HUES48 (cell line): ENCODE measurements around the gene ADARB2.

ENCODE experiments used
- H3K27ac ChIP-seq: one replicate; pipeline ENCODE4 v1.7.0; 2013; ENCODE audit warnings: low read depth, low read length, inconsistent platforms
- H3K27me3 ChIP-seq: 2 replicates; pipeline ENCODE4 v1.6.1; 2013; ENCODE audit warnings: mild to moderate bottlenecking, low read length; ENCODE audit not compliant: control insufficient read depth, insufficient read depth
- H3K36me3 ChIP-seq: 2 replicates; pipeline ENCODE4 v1.6.1; 2013; ENCODE audit warnings: low read length; ENCODE audit not compliant: control insufficient read depth, insufficient read depth
- H3K4me1 ChIP-seq: 2 replicates; pipeline ENCODE4 v1.6.1; 2013; ENCODE audit warnings: mild to moderate bottlenecking, low read length; ENCODE audit not compliant: control insufficient read depth, insufficient read depth
- H3K4me3 ChIP-seq: 2 replicates; pipeline ENCODE4 v1.5.1; 2013; ENCODE audit warnings: mild to moderate bottlenecking, low read depth, low read length
- H3K9ac ChIP-seq: 2 replicates; pipeline ENCODE4 v1.6.1; 2013; ENCODE audit warnings: mild to moderate bottlenecking, low read depth, low read length, moderate library complexity
- H3K9me3 ChIP-seq: 2 replicates; pipeline ENCODE4 v1.6.1; 2013; ENCODE audit warnings: low read length; ENCODE audit not compliant: control insufficient read depth, insufficient read depth

The ADARB2 gene

DNA sequence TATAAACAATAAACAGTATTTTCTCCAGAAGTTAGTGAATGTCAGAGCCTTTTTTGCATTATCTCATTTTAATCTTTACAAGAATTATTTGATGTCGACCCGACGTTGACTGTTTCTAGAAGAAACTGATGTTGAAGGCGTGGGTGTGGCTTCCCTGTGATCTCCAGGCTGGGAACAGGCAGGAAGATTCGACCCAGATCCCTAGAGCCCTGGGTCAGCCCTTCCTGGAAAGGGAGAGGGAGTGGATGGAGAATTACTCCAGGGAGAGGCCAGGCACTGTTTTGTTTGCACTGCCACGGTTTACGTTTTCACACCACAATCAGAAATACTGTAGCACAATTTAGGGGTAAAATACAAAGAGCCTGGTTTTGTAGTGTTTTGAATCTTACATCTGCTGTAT lies 133.1 kb downstream of the ADARB2 start:
- peaks cover 4% of the 10 kb centered on the region; the same call in 1 of the 2 replicates for H3K27me3 ChIP-seq
- peaks cover 11% of the 10 kb centered on the region for H3K4me1 ChIP-seq
- no peak overlapping the region for H3K9ac ChIP-seq
- H3K36me3 ChIP-seq = no peaks in the 10 kb centered on the region
- no peaks in the 10 kb centered on the region for H3K9me3 ChIP-seq
- no peak overlapping the region for H3K27ac ChIP-seq
- H3K4me3 ChIP-seq = no peak overlapping the region

DNA sequence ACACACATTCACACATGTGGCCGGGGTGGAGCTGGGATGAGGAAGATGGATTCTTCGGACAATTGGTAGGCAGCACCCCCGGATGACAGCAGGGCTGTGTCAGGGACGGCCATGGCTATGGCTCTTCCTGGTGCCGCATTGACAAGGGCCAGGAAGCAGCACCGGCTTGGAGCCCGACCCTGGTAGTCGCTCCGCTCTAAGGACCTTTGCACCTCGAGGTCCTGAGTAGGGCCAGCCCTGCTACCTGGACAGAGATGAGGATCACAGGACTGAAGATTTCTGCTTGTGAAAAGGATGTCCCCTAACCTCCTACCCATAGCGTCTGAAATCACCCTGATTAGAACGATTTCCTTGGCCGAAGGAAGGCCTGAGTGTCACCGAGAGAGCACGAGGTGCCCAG lies 134.1 kb downstream of the ADARB2 start:
- no peak overlapping the region for H3K9ac ChIP-seq
- no peaks in the 10 kb centered on the region for H3K36me3 ChIP-seq
- no peaks in the 10 kb centered on the region for H3K27me3 ChIP-seq
- H3K27ac ChIP-seq = no peak overlapping the region
- H3K9me3 ChIP-seq = no peaks in the 10 kb centered on the region
- H3K4me1 ChIP-seq = peaks cover under 1% of the 10 kb centered on the region; the same call in 1 of the 2 replicates
- no peak overlapping the region for H3K4me3 ChIP-seq

DNA sequence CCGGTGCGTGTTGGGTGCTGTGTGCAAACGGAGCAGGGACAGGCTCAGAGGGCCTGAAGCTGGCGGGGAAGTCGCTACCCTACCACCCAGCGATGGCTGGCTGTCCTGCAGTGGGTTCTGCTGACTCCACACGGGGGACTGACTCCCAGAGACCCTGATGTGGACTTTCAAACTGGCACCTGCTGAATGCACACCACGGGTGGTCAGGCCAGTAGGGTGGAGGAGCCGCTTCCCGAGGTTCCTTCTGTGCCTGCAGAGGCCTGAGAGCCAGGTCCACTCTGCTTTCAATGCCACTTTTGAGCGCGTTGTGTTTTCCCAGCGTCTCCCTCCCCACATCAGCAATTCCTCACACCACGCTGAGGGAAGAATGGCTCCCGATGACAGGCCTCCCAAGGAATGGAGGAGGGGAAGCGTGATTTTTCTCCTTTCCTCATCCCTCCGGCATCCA lies 135.3 kb downstream of the ADARB2 start:
- H3K27me3 ChIP-seq = no peaks in the 10 kb centered on the region
- H3K4me1 ChIP-seq = no peaks in the 10 kb centered on the region
- no peaks in the 10 kb centered on the region for H3K9me3 ChIP-seq
- H3K9ac ChIP-seq = no peak overlapping the region
- no peak overlapping the region for H3K4me3 ChIP-seq
- H3K27ac ChIP-seq = no peak overlapping the region
- H3K36me3 ChIP-seq = no peaks in the 10 kb centered on the region

DNA sequence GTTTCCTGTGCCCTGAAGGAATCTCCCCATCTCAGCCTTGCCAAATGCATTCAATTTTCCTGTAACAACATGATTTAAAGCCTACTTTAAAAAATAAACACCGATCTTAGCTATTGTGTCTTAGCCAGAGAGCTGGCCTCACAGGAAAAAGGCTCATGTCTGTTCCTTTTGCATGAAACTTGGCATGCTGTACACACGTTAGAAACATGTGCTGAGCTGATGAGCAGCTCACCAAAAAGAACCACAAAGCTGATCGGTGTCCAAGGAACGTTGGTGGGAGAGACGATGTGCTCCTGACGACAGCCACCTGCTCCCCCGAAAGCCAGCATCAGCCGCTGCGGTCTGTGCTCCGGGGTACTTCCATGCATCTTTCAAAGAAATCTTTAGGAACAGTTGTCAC lies 135.9 kb downstream of the ADARB2 start:
- Histone ChIP-seq H3K9ac (no peak overlapping the region), H3K4me3 (no peak overlapping the region), H3K4me1 (no peaks in the 10 kb centered on the region), H3K9me3 (no peaks in the 10 kb centered on the region), H3K27me3 (no peaks in the 10 kb centered on the region), H3K27ac (no peak overlapping the region), H3K36me3 (no peaks in the 10 kb centered on the region)

DNA sequence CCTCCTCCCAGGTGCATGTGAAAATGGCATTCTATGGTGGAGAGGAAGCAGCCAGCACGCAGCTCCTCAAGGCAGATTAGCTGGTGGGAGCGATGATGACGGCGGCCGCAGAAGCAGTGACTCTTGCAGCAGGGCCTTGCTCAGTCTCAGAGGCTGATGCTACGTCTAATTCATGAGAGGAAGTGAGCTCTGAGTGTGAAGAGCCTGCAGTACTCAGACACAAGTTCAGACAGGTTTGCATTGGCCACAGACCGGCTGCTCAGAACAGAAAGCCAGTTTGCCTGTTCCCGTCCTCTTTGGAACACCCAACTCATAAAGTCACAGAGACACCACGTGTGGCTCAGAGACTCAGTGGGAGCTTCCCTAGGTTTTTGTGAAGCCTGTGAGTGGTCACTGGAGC lies 136.5 kb downstream of the ADARB2 start:
- no peak overlapping the region for H3K4me3 ChIP-seq
- H3K4me1 ChIP-seq = no peaks in the 10 kb centered on the region
- H3K27me3 ChIP-seq = no peaks in the 10 kb centered on the region
- H3K27ac ChIP-seq = no peak overlapping the region
- no peak overlapping the region for H3K9ac ChIP-seq
- no peaks in the 10 kb centered on the region for H3K36me3 ChIP-seq
- H3K9me3 ChIP-seq = no peaks in the 10 kb centered on the region

DNA sequence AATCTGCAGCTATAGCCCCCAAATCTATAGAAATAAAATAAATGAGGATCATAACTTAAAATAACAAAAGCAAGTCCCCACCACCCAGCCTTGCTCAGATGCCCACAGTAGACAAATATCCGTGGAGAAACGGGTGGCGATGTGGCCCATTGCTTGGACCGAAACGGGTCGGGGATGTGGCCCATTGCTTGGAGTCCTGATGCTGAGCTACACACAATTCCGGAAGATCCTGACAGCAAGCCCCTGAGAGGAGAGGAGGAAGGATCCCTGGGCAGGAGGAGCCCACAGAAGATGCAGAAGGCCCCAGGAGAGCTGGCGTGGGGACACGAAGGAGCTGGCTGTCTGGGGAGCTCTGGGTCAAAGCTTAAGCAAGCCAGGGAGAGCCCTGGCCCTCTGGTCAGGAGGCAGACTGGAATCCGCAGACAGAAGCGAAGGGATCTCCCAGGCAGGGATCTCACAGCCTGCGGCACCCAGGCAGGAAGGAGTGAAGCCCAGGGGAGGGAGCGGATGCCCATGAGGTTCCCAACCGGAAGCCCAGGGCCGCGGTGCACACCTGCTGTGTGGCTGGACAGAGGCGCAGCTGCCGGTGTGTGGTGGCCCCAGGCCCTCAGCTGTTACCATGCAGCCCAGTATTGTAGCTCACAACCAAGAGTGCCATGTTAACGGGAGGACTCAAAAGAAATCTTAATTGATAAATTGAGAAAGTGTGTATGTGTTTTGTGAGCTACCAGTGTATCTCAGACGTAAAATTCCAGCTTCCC lies 138.8 kb downstream of the ADARB2 start:
- no peak overlapping the region for H3K4me3 ChIP-seq
- no peaks in the 10 kb centered on the region for H3K36me3 ChIP-seq
- no peak overlapping the region for H3K9ac ChIP-seq
- no peaks in the 10 kb centered on the region for H3K4me1 ChIP-seq
- H3K9me3 ChIP-seq = no peaks in the 10 kb centered on the region
- H3K27me3 ChIP-seq = no peaks in the 10 kb centered on the region
- H3K27ac ChIP-seq = no peak overlapping the region

DNA sequence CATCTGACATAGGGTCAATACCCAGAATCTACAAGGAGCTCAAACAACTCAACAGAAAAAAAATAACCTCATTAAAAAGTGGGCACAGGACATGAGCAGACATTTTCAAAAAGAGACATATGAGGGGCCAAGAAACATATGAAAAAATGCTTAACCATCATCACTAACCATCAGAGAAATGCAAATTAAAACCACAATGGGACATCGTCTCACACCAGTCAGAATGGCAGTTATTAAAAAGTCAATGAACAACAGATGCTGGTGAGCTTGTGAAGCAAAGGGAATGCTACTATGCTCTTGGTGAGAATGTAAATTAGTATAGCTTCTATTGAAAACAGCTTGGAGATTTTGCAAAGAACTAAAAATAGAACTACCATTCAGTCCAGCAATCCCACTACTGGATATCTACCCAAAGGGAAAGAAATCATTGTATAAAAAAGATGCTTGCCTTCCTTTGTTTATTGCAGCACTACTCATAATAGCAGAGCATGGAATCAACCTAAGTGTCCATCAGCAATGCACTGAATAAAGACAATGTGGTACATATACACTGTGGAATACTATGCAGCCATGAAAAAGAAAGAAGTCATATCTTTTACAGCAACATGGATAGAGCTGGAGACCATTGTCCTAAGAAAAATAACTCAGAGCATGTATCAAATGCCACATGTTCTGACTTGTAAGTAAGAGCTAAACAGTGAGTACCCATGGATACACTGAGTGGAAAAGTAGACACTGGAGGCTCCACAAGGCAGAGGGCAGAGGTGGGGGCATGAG lies 139.8 kb downstream of the ADARB2 start:
- no peak overlapping the region for H3K9ac ChIP-seq
- H3K9me3 ChIP-seq = no peaks in the 10 kb centered on the region
- no peak overlapping the region for H3K4me3 ChIP-seq
- H3K27me3 ChIP-seq = no peaks in the 10 kb centered on the region
- H3K36me3 ChIP-seq = no peaks in the 10 kb centered on the region
- no peak overlapping the region for H3K27ac ChIP-seq
- no peaks in the 10 kb centered on the region for H3K4me1 ChIP-seq

DNA sequence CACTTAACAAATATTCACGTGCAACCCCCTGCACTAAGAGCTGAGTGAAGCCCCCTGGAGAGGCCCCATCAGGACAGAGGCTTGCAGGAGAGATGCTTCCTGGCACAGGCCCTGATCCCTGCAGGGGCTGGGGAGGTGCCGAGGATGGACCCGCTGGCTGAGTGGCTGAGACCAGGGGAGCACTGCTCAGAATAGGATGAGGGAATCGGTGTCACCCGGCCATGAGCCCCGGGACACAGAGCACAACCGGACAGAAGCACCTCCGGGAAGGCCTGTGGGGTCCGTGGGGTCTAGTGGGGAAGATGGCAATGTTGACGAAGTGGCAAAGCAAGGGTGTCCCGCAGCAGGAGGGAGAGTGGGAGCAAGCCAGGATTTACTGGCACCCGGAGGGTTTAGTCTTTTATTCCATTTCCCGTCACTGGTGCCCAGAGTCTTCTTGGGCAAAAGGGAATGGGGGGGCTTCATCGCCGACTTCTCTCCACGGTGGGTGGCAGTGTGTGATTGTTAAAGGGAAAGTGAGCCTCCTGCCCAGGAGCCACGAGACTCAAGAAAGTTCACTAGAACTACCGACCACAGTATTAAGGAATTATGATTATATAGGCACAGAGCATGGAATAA lies 140.7 kb downstream of the ADARB2 start:
- Histone ChIP-seq H3K27me3 (no peaks in the 10 kb centered on the region), H3K4me1 (no peaks in the 10 kb centered on the region), H3K9ac (no peak overlapping the region), H3K36me3 (no peaks in the 10 kb centered on the region), H3K27ac (no peak overlapping the region), H3K4me3 (no peak overlapping the region), H3K9me3 (no peaks in the 10 kb centered on the region)

DNA sequence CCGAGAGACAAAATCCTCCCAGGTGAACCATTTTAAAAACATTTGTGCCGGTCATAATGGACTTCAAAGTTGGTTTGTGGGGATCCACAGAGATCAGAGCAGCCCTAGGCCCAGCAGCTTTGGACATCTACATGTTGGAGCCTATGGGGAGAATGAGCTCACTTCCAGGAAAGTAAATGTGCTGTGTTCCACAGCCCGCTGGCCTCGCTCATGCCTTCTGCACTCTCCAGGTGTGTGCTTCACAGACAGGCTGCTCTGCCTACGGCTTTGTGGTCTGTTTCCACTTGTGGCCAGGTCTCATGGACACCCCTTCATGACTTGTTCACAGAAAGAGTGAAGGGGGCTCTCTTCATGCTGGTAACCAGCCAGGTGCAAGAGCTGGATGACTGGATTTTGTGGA lies 141.6 kb downstream of the ADARB2 start:
- H3K36me3 ChIP-seq = no peaks in the 10 kb centered on the region
- no peaks in the 10 kb centered on the region for H3K27me3 ChIP-seq
- H3K9ac ChIP-seq = no peak overlapping the region
- no peaks in the 10 kb centered on the region for H3K4me1 ChIP-seq
- H3K4me3 ChIP-seq = no peak overlapping the region
- no peaks in the 10 kb centered on the region for H3K9me3 ChIP-seq
- H3K27ac ChIP-seq = no peak overlapping the region

DNA sequence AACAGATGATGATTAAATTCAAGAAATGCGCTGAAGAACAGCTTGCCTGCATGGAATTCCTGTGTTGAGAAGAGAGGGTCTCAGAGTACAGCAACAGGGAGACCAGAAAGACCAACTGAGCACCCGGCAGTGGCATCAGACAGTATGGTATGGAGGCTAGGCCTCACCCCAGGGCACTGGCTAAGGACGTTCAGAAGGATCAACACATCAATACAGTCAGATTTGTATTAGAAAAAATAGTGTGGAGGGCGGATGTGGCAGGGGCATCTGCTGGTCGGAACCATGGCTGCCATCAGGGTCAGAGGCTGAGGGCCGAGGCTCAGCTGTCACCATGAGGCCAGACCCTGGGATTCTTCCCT lies 142.1 kb downstream of the ADARB2 start:
- Histone ChIP-seq H3K27ac (no peak overlapping the region), H3K27me3 (no peaks in the 10 kb centered on the region), H3K9ac (no peak overlapping the region), H3K36me3 (no peaks in the 10 kb centered on the region), H3K4me3 (no peak overlapping the region), H3K9me3 (no peaks in the 10 kb centered on the region), H3K4me1 (no peaks in the 10 kb centered on the region)
